Limb (tissue), 2 donors: ENCODE results near the gene SPEF2.
"Not testable (repeated sequence)": the region's sequence is repeated elsewhere in the genome, so short reads cannot be mapped to it uniquely, and the experiment has no call there.

ENCODE experiments used
- DNase-seq, 2 donors: peaks; one replicate each; pipeline ENCODE4 v3.0.0-alpha.2; 2016; ENCODE audit errors: extremely low spot score in 2 of 2

Gene SPEF2

DNA sequence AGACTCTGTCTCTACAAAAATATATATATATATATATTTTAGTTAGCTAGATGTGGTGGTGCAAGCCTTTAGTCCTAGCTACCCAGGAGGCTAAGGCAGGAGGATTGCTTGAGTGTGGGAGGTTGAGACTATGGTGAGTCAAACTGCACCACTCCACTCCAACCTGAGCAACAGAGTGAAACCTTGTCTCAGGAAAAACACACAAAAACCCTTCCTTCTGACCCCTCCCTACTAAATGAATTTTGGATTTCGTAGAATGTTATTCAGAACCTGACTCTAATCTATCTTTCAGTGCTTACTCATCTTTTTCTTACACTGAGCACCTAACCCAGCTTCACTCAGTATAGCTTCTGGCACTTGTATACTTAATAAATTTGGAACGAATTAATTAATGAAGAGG lies 203.8 kb downstream of the SPEF2 start:
- DNase-seq = no peak

DNA sequence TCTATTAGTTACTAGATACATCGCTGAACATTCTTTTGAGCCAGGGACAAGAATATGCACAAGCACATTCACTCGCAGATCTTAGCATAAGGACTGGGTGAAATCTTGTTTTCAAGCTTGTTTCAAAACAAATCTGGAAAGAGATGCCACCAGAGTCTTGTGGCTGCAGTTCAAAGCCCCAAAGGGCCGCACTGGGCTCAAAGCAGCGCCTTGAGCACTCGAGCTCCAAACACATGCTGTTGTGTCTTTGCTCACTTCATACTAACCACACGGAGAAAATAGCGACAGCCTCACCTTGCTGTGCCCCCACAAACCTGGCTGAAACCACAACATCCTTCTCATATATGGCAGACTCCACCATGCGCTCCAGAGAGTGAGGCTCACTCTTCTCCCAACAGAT lies 204.8 kb downstream of the SPEF2 start:
- no peak for DNase-seq

DNA sequence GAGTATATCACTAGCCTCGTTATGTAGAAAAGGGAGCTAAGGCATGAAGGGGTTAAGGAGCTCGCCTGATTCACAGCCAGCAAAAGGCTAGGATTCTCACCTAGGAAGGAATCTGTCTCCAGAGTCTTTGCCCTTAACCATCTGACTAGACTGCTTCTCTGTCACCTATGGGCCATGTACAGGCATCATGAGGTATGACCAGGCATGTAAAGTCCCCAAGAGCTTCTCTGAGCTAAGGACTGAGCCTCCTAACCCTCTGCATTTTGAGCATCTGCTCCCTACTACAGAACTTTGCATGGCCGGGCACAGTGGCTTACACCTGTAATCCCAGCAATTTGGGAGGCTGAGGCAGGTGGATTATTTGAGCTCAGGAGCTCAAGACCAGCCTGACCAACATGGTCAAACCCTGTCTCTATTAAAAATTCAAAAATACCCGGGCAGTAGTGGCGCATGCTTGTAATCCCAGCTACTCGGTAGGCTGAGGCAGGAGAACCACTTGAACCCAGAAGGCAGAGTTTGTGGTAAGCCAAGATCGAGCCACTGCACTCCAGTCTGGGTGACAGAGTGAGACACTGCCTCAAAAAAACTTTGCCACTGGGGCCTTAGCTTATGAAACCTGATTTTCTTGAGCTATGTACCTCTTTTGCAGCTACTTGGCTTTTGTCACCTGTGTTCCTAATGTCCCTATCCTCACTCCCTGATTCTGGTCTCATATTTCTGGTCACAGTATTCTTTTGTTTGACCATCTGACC lies 205.9 kb downstream of the SPEF2 start:
- no peak for DNase-seq

DNA sequence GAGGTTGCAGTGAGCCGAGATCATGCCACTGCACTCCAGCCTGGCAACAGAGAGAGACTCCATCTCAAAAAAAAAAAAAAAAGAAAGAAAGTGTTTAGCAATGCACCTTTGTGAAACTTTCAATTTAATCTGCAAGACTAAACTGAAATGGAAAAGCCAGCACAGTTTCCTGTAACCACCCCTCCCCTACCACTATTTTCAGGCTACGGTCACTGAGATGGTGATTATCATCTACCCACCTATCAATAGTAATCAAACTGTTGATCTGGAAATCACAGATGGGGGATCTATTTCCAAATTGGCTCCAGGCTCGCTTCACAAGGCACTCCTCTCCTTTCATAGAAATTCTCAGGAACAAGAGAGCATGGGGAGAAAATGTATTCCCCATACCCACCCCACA lies 208.4 kb downstream of the SPEF2 start:
- no peak for DNase-seq

DNA sequence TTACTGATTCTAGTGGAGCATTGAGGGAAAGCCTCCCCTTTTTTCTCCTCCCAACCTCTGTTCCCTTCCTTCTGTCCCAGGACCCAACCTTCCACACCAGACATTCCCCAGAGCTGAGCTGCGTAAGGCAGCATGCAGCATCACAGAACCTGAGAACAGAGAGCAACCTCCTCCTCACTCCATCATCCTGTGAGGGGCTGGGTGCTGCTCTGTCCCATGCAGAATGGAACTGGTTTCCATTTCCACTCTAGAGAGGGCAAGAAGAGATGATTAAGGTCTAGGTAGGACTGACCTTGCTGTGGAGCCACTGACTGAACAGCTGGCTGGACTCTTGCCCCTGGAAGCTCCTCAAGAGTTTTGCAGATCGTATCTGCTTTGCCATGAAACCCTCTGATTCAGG lies 208.9 kb downstream of the SPEF2 start:
- no peak for DNase-seq

- DNase-seq = no peak
Measured at GRCh38 chr5:35828082-35828598, 210.5 kb downstream of the SPEF2 start.

- DNase-seq = no peak
Measured at GRCh38 chr5:35830587-35830986, 212.9 kb downstream of the SPEF2 start.

DNA sequence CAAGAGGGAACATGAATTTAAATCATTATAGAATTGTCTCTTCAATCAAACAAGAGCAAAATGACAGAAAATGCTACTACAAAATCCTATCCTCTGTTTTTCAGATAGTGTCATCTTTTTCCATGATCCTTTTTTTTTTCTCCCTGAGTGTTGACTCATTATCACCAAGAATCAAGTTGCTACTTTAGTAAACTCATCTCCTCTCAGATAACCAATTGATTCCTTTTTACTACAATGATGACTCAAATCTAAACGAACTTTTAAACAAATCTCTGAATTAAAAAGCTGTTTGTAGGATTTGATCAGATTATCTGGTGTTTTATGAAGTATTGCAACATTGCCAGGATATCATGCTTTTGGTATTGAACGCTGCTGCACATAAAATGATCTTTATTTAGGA lies 215.1 kb downstream of the SPEF2 start:
- DNase-seq = no peak

GRCh38 chr5:35833224-35833623 lies 215.6 kb downstream of the SPEF2 start:
- DNase-seq = no peak

DNA sequence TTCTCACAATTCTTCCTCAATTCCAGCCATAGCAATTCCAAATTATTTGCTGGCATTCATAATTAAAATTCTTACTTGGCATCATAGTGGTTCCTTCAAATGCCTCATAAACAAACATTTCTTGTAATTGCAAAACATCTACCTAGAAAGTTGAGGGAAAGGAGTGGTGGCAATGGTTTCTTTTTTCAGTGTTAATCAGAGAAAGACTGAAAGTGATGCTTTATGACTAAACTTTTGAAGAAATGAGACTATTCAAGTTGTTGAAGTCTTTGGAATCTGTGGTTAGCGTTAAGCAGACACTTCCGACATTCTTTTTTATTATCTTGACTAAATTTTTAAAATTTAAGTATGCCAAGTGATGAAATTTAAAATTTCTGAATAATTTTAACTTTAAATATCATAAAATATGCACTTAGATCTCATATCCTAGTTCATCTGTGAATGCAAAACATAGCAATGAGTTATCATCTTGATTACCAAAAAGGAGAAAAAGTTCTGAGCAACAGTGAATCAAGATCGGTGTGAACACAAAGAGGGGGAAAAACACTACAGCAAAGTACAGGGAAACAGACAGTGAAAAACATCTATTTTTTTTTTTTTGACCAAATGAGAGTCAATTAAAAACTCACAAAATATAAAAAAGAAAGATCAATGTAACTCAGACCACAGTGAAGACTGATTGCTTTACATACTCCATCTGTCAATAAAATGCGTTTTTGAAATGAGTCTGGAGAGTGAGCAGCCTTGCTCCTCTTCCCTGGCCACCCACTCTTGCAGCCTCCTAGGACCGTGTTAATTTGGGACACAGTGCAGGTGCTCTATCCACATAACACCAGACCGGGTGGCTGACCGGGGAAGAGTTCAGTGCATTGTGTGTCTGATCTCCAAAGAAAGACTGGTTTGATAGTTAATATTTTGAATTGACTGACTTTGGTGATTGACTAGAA lies 218.4 kb downstream of the SPEF2 start:
- no peak for DNase-seq

DNA sequence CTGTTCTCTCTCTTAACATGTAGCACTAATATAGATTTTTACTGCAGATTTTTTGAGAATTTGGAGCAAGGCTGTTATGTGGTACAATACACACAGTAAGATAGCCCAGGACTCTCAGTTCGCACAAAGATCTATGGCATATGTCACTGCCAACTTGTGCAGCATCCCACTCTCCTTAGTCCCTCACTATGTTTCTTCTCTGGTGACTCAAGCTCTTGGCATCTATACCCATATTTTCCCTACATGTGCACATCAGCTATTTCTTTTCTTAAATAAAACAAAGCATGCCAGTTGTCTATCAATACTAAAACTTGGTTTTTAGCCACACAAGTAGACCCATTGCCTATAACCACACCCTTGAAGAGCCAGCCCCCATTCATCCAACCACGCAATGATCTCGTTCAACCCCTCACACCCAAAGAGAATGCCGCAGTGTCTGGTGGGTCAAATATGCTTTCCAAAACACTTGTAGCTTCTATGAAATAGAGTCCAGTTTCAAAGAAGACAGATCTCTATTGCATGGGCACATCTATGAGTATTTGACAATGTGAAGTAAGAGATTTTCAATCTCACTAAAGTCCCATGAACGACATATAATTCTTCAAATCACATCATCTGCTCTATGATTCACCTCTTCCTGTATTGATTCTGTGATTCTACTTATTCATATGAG lies 220.8 kb downstream of the SPEF2 start:
- DNase-seq = no peak

DNA sequence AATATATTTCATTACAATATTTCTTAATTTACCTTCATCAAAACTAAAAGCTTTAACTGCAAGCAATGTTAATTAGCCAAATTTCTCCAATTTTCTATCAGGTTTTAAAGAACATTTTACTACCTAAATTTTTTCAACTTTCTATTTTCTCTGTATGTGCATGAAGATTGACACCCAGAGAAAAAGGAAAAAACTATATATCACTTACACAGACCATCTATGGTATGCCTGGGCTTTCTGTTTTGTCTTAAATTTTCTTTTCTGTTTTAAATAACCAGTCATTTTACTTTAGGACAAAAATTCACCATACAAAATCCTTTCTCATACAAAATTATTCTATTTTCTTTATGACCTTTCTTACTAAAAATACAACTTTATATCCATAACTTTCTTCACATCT lies 225.2 kb downstream of the SPEF2 start:
- no peak for DNase-seq

- not testable (repeated sequence) for DNase-seq
Measured at GRCh38 chr5:35845508-35845907, 227.8 kb downstream of the SPEF2 start.

DNA sequence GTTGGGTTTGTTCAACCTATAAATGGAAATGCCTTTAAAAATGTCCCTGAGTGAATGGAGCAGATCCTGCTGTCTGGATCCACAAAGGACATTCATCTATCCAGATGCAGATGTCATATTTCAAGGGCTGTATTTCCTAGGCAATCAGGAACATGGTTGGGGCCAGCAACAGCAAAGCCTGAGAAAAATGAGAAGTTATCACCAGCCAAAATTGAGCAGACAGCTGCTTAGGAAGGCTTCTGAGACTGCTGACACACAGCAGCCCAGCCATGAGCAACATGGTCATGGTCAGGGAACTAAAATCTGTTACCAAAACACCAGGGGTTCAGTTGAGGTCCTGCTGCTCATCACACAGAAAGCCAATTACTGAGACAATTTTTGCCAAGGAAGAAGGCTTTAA lies 229.8 kb downstream of the SPEF2 start:
- DNase-seq = no peak

GRCh38 chr5:35847961-35848360 lies 230.3 kb downstream of the SPEF2 start:
- DNase-seq = peak in 1 of 2 donors; percentile 5

- DNase-seq = no peak
Measured at GRCh38 chr5:35849860-35850259, 232.2 kb downstream of the SPEF2 start.

GRCh38 chr5:35850967-35851680 lies 233.5 kb downstream of the SPEF2 start:
- DNase-seq = peak in 1 of 2 donors; percentile 12

- no peak for DNase-seq
Measured at GRCh38 chr5:35852084-35852734, 234.5 kb downstream of the SPEF2 start.

DNA sequence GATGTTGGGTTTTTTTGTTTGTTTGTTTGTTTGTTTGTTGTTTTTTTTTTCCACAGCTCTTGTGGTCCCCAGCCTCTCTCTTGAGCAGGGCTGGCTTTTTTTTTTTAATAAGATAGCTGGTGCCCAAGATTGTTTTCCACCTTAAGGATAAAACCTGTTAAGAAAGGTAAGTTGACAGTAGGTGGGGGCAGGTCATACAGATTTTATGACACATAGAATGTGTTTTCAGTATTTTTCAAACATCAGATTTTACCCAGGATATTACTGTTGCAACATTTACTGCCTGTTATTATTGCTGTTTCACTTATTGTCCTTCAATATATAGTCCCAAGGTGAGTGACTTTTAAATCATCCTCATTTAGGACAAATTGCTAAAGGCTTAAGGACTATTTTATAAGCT lies 235.1 kb downstream of the SPEF2 start:
- DNase-seq = no peak

DNA sequence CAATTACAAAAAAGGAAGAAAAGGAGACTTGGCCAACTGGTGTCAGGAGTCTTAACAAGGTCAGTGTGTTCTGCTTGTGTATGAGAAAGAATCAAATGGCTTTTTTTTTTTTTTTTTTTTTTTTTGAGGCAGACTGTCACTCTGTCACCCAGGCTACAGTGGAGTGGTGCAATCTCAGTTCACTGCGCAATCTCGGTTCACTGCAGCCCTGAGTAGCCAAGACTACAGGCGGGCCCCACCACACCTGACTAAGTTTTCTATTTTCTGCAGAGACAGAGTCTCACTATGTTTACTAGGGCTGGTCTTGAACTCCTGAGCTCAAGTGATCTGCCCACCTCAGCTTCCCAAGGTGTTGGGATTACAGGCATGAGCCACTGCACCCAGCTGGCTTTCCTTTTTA lies 236.0 kb downstream of the SPEF2 start:
- DNase-seq = no peak

DNA sequence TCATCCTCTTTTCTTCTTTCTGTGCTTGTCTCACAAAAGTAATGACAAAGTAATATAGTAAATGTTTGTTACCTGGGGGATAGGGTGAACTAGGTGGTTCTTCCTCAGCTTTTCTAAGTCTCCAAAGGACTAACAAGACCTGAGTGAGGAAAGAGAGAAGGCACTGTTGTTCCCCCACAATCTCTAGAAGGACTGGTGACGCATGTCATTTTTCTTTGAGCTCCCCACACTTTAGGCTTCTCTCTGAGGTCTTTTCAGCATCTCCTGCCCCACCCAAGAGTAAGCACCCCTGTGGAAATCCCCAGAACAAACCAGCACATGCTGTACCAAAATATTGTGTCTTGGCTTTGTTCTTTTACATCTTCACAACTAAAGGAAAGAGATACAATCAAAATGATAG lies 236.6 kb downstream of the SPEF2 start:
- no peak for DNase-seq
